Measurements from ENCODE around the gene PTPRN2. TPM values are rescaled to one million over a fixed set of nuclear protein-coding genes. Genes with fewer than 3 reads are reported as not detected.
"Not testable (repeated sequence)": the region's sequence is repeated elsewhere in the genome, so short reads cannot be mapped to it uniquely, and the experiment has no call there.

Gene PTPRN2
- total RNA-seq, 2 experiments from 2014 or later: 7.0 to 7.2 TPM

GRCh38 chr7:158332516-158332915, 255.1 kb downstream of the PTPRN2 start:
- H3K27me3 Mint-ChIP-seq (ENCODE audit: low read depth); POLR2A ChIA-PET; H3K27ac Mint-ChIP-seq; ATAC-seq; H3K4me3 Mint-ChIP-seq; CTCF ChIA-PET; H3K4me1 Mint-ChIP-seq (ENCODE audit: low read depth): not testable (repeated sequence)
- Mint-ChIP-seq H3K9me3 (ENCODE audit: insufficient read depth) (peaks cover 23% of the 10 kb centered on the region), H3K36me3 (ENCODE audit: low read depth) (peaks cover 13% of the 10 kb centered on the region)
- DNase-seq: peak; percentile 1

- ATAC-seq; H3K4me1 Mint-ChIP-seq (ENCODE audit: low read depth); POLR2A ChIA-PET; H3K27ac Mint-ChIP-seq; CTCF ChIA-PET; H3K27me3 Mint-ChIP-seq (ENCODE audit: low read depth); H3K4me3 Mint-ChIP-seq: not testable (repeated sequence)
- peaks cover 29% of the 10 kb centered on the region for H3K9me3 Mint-ChIP-seq (ENCODE audit: insufficient read depth)
- peak; percentile 14 for DNase-seq
- H3K36me3 Mint-ChIP-seq (ENCODE audit: low read depth): peaks cover 16% of the 10 kb centered on the region
Observed at GRCh38 chr7:158331826-158332450, 255.7 kb downstream of the PTPRN2 start.

GRCh38 chr7:158329686-158330085, 257.9 kb downstream of the PTPRN2 start:
- ATAC-seq (no peak), DNase-seq (no peak)
- no peaks in the 10 kb centered on the region for H3K27me3 Mint-ChIP-seq (ENCODE audit: low read depth)
- H3K4me3 Mint-ChIP-seq: no peak overlapping the region
- peaks cover 33% of the 10 kb centered on the region for H3K9me3 Mint-ChIP-seq (ENCODE audit: insufficient read depth)
- ChIA-PET CTCF (no interaction called here), POLR2A (no interaction called here)
- peaks cover 16% of the 10 kb centered on the region for H3K36me3 Mint-ChIP-seq (ENCODE audit: low read depth)
- no peaks in the 10 kb centered on the region for H3K4me1 Mint-ChIP-seq (ENCODE audit: low read depth)
- no peak overlapping the region for H3K27ac Mint-ChIP-seq

DNA sequence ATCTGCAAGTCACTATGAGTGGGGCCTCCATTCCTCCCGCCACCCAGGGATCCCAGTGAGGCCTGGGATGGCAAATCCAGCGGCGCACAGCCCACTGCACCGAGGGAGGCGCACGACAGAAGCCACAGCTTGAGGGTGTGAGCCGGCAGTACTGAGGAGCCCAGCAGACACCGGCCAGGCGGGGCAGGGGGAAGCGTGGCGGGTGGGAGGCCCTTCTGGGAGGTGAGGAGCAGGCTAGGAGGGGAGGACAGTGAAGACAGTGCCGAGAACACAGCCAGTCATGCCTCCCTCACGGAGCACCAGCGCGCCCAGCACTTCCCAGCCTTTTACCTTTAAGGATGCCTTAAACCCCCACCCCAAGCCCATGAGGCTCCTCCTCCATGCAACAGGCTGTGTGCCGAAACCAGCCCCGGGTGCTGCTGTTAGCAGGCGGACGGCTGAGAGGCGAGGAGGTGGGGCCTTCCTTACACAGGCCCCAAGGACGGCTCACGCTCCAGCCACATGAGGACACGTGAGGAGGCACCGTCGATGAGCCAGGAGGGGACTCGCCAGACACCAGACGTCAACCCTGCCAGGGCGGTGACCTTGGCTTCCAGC, 258.5 kb downstream of the PTPRN2 start:
- Mint-ChIP-seq H3K4me3 (no peak overlapping the region), H3K27ac (no peak overlapping the region), H3K27me3 (ENCODE audit: low read depth) (no peaks in the 10 kb centered on the region), H3K4me1 (ENCODE audit: low read depth) (no peaks in the 10 kb centered on the region), H3K36me3 (ENCODE audit: low read depth) (peaks cover 16% of the 10 kb centered on the region), H3K9me3 (ENCODE audit: insufficient read depth) (peaks cover 33% of the 10 kb centered on the region)
- no peak for DNase-seq
- ATAC-seq: no peak
- CTCF ChIA-PET: no interaction called here
- POLR2A ChIA-PET: no interaction called here

DNA sequence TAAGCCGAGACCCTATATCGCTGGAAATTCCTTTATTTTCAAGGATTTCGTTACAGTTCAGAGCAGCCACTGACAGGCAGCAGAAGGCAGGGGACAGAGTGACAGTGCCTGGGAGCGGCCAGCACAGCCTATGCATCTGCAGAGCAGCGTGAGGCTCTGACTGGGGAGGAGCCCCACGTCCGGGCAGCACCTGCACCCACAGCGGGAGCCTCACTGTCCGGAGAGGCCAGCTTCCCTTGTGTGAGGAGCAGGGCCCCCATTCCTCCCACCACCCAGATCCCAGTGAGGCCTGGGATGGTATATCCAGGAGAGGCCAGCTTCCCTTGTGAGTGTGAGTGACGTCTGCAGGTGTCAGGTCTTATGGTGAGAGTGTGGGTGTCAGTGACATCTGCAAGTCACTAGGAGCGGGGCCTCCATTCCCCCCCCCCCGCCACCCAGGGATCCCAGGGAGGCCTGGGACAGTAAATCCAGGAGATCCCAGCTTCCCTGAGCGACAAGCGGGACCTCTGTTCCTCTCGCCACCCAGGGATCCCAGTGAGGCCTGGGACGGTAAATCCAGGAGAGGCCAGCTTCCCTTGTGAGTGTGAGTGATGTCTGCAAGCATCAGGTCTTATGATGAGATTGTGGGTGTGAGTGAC, 259.1 kb downstream of the PTPRN2 start:
- POLR2A ChIA-PET: no interaction called here
- H3K9me3 Mint-ChIP-seq (ENCODE audit: insufficient read depth): peaks cover 30% of the 10 kb centered on the region
- CTCF ChIA-PET: no interaction called here
- no peak overlapping the region for H3K4me3 Mint-ChIP-seq
- H3K27me3 Mint-ChIP-seq (ENCODE audit: low read depth): no peaks in the 10 kb centered on the region
- H3K36me3 Mint-ChIP-seq (ENCODE audit: low read depth): peaks cover 16% of the 10 kb centered on the region
- H3K4me1 Mint-ChIP-seq (ENCODE audit: low read depth): no peaks in the 10 kb centered on the region
- no peak for DNase-seq
- ATAC-seq: no peak
- H3K27ac Mint-ChIP-seq: no peak overlapping the region

- POLR2A ChIA-PET: no interaction called here
- ATAC-seq (no peak), DNase-seq (no peak)
- H3K27ac Mint-ChIP-seq: no peak overlapping the region
- CTCF ChIA-PET: no interaction called here
- H3K4me3 Mint-ChIP-seq: no peak overlapping the region
- peaks cover 24% of the 10 kb centered on the region for H3K9me3 Mint-ChIP-seq (ENCODE audit: insufficient read depth)
- peaks cover 16% of the 10 kb centered on the region for H3K36me3 Mint-ChIP-seq (ENCODE audit: low read depth)
- H3K4me1 Mint-ChIP-seq (ENCODE audit: low read depth): no peaks in the 10 kb centered on the region
- no peaks in the 10 kb centered on the region for H3K27me3 Mint-ChIP-seq (ENCODE audit: low read depth)
Observed at GRCh38 chr7:158327571-158328180, 259.9 kb downstream of the PTPRN2 start.

DNA sequence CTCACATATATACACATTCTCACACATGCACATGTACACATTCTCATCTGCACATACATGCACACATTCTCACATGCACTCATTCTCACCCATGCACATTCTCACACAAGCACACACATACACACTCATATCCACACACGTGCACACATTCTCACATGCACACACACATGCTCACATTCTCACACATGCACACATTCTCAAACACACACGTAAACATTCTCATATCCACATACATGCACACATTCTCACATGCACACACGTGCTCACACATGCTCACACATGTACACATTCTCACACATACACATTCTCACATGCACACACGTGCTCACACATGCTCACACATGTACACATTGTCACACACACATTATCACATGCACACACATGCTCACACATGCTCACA, 260.6 kb downstream of the PTPRN2 start:
- H3K9me3 Mint-ChIP-seq (ENCODE audit: insufficient read depth): peaks cover 18% of the 10 kb centered on the region
- H3K27ac Mint-ChIP-seq: no peak overlapping the region
- peaks cover 10% of the 10 kb centered on the region for H3K36me3 Mint-ChIP-seq (ENCODE audit: low read depth)
- no peaks in the 10 kb centered on the region for H3K27me3 Mint-ChIP-seq (ENCODE audit: low read depth)
- no peak for ATAC-seq
- ChIA-PET POLR2A (no interaction called here), CTCF (no interaction called here)
- H3K4me3 Mint-ChIP-seq: no peak overlapping the region
- no peak for DNase-seq
- no peaks in the 10 kb centered on the region for H3K4me1 Mint-ChIP-seq (ENCODE audit: low read depth)

DNA sequence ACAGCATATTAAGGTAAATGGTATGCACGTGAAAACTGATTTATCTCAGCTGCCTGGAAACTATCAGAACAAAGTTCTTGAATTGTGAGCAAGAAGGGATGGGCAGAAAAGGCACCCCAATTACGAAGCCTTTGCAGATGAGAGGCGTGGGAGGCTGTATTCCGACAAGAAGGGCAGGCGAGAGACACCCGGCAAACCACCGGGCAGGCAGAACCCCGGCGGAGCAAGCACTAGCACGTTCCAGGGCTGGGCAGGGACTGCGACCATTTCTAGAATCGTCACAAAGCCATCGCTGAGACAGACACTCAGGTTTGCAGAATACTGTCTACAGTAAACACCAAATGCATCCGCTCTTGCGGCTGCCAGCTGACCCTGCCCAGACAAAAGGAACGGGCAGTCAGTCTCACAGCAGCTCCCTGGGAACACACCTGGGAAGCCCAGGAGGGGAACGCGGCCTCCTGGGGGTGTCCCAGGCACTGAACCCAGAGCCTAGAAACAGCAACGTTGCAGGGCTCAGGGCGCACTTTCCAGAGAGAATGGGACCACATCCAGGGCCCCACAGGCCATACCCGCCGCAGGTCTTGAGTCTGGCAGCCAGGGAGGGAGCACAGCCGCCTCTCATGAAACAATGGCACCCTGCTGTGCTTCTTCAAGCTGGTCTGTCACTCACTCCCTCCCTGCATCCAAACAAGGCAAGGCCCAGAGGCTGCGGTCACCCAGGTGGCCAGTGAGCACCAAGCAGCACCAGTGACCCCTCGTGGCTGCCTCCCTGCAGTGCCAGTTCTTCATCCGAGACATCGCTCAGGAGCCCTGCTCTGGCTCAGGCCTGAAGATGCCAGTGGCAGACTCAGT, 261.9 kb downstream of the PTPRN2 start:
- no peak for DNase-seq
- Mint-ChIP-seq H3K27ac (no peak overlapping the region), H3K4me3 (no peak overlapping the region), H3K36me3 (ENCODE audit: low read depth) (peaks cover 4% of the 10 kb centered on the region), H3K9me3 (ENCODE audit: insufficient read depth) (peaks cover 12% of the 10 kb centered on the region), H3K4me1 (ENCODE audit: low read depth) (no peaks in the 10 kb centered on the region), H3K27me3 (ENCODE audit: low read depth) (no peaks in the 10 kb centered on the region)
- no peak for ATAC-seq
- ChIA-PET POLR2A (no interaction called here), CTCF (no interaction called here)

DNA sequence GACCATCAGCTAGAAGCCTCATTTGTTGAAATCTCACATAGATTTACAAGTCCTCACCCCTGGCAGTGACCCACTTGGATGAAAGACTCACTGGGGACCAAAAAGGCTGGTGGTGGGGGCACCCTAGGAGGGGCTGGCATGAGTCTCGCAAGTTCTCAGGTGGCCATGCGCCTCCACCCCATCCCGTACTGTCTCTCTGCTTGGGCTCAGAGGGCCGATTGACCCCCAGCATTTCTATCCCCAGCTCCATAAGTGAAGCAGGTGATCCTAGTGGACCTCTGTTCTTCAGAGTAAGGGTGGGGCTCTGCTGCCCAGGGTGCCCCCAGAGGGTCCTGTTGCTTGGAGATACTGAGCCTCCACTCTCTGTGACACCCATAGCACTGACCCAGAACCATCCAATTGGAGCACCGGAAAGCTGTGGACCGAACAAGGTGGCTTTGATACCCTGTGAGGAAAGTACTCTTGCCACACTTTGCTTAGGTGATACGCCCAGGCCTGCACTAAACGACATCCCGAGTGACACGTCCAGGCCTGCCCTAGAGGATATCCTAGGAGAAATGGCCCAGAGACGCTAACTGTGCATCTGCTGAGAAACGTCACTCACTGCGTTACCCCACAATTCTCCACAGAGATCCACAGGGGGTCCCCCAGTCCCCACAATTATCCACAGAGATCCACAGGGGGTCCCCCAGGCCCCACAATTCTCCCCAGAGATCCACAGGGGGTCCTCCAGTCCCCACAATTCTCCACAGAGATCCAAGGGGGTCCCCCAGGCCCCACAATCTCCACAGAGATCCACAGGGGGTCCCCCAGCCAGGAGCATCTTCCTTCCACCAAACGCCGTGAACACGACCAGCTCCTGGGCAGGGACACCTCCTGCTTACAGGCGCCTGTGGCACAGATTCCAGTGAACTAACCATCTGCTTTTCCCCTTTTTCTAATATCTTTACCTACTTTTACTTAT, 262.9 kb downstream of the PTPRN2 start:
- ChIA-PET POLR2A (no interaction called here), CTCF (no interaction called here)
- no peak for ATAC-seq
- no peak for DNase-seq
- Mint-ChIP-seq H3K27ac (no peak overlapping the region), H3K36me3 (ENCODE audit: low read depth) (peaks cover 2% of the 10 kb centered on the region), H3K9me3 (ENCODE audit: insufficient read depth) (peaks cover 12% of the 10 kb centered on the region), H3K4me3 (no peak overlapping the region), H3K27me3 (ENCODE audit: low read depth) (no peaks in the 10 kb centered on the region), H3K4me1 (ENCODE audit: low read depth) (no peaks in the 10 kb centered on the region)

- Mint-ChIP-seq H3K9me3 (ENCODE audit: insufficient read depth) (peaks cover 12% of the 10 kb centered on the region), H3K27ac (no peak overlapping the region), H3K27me3 (ENCODE audit: low read depth) (no peaks in the 10 kb centered on the region), H3K4me3 (no peak overlapping the region), H3K36me3 (ENCODE audit: low read depth) (peaks cover 2% of the 10 kb centered on the region), H3K4me1 (ENCODE audit: low read depth) (no peaks in the 10 kb centered on the region)
- DNase-seq (no peak), ATAC-seq (no peak)
- ChIA-PET CTCF (no interaction called here), POLR2A (no interaction called here)
Observed at GRCh38 chr7:158323741-158324396, 263.8 kb downstream of the PTPRN2 start.

Data from activated CD8-positive, alpha-beta T cell treated with anti-CD3 and anti-CD28 coated beads, Interleukin-2, amount 10 ng/mL, durations not matched to agents 7 days and 5 days (primary cell).